HG02970 (cell line): ENCODE measurements around the gene GLDC.
"Not testable (repeated sequence)": the region's sequence is repeated elsewhere in the genome, so short reads cannot be mapped to it uniquely, and the experiment has no call there.

Experiments
- ATAC-seq: cut with Tn5 transposase; IDR thresholded peaks from one replicate; pipeline ENCODE4 v1.9.1; 2021; ENCODE audit warnings: mild to moderate bottlenecking, moderate library complexity, moderate number of reproducible peaks; ENCODE audit not compliant: unreplicated experiment, low FRiP score

The GLDC gene

GRCh38 chr9:6575324-6576034 is 70.0 kb downstream of the GLDC start:
- peak; percentile 59 for ATAC-seq

GRCh38 chr9:6567140-6567591 is 78.4 kb downstream of the GLDC start:
- ATAC-seq = no peak

GRCh38 chr9:6566409-6567139 is 79.0 kb downstream of the GLDC start:
- ATAC-seq = no peak

- ATAC-seq = no peak
Measured at GRCh38 chr9:6565312-6565711, 80.2 kb downstream of the GLDC start.

GRCh38 chr9:6564868-6565267 is 80.7 kb downstream of the GLDC start:
- no peak for ATAC-seq

GRCh38 chr9:6564360-6564759 is 81.2 kb downstream of the GLDC start:
- no peak for ATAC-seq

- no peak for ATAC-seq
Measured at GRCh38 chr9:6562871-6563430, 82.6 kb downstream of the GLDC start.

- ATAC-seq = no peak
Measured at GRCh38 chr9:6562201-6562600, 83.3 kb downstream of the GLDC start.

- ATAC-seq = no peak
Measured at GRCh38 chr9:6557883-6558616, 87.5 kb downstream of the GLDC start.

GRCh38 chr9:6553866-6554265 is 91.7 kb downstream of the GLDC start:
- ATAC-seq = no peak

GRCh38 chr9:6552498-6553121 is 92.9 kb downstream of the GLDC start:
- no peak for ATAC-seq

- no peak for ATAC-seq
Measured at GRCh38 chr9:6552033-6552432, 93.5 kb downstream of the GLDC start.

GRCh38 chr9:6551136-6551535 is 94.4 kb downstream of the GLDC start:
- no peak for ATAC-seq

- ATAC-seq = no peak
Measured at GRCh38 chr9:6549106-6549800, 96.3 kb downstream of the GLDC start.

GRCh38 chr9:6545017-6545691 is 100.4 kb downstream of the GLDC start:
- no peak for ATAC-seq

- ATAC-seq = no peak
Measured at GRCh38 chr9:6543204-6543603, 102.3 kb downstream of the GLDC start.

- not testable (repeated sequence) for ATAC-seq
Measured at GRCh38 chr9:6542617-6543016, 102.9 kb downstream of the GLDC start.

- no peak for ATAC-seq
Measured at GRCh38 chr9:6538666-6539071, 106.9 kb downstream of the GLDC start.

GRCh38 chr9:6535594-6535993 is 109.9 kb downstream of the GLDC start:
- no peak for ATAC-seq
